ENCODE data around the gene NPPB.

The NPPB gene

GRCh38 chr1:11825131-11825530 is 33.6 kb downstream of the NPPB start:
- CTCF ChIA-PET, result no interaction called here
- no peak for DNase-seq (ENCODE audit: extremely low spot score)

GRCh38 chr1:11823366-11824137 is 35.2 kb downstream of the NPPB start:
- TF ChIP-seq ARNT (IDR thresholded peaks at IDR 0.05) (no peak), ELF4 (IDR thresholded peaks at IDR 0.05) (no peak), FOXK2 (IDR thresholded peaks at IDR 0.05) (no peak), TARDBP (IDR thresholded peaks at IDR 0.05) (no peak), PKNOX1 (IDR thresholded peaks at IDR 0.05) (no peak), SUZ12 (IDR thresholded peaks at IDR 0.05) (no peak), ZNF384 (IDR thresholded peaks at IDR 0.05) (no peak), HDGF (IDR thresholded peaks at IDR 0.05; ENCODE audit: borderline replicate concordance) (no peak), NFRKB (IDR thresholded peaks at IDR 0.05) (no peak), FOXA1 (IDR thresholded peaks at IDR 0.05) (no peak), L3MBTL2 (conservative IDR thresholded peaks at IDR 0.05) (no peak), BHLHE40 (IDR thresholded peaks at IDR 0.05; ENCODE audit: borderline replicate concordance) (no peak), CTBP1 (IDR thresholded peaks at IDR 0.05; ENCODE audit: borderline replicate concordance) (no peak), LEF1 (IDR thresholded peaks at IDR 0.05; ENCODE audit: borderline replicate concordance) (no peak)
- ChIA-PET CTCF (no interaction called here), POLR2A (interaction anchor here (0.6 kb wide), 1 partner anchor 103 kb away, joined by 3 read pairs; the partner anchor contains the start of gene KIAA2013)
- no peak for DNase-seq (ENCODE audit: extremely low spot score)

More at GRCh38 chr1:11825131-11825530, 33.6 kb downstream of the NPPB start:
- no peak for TF ChIP-seq BHLHE40 (IDR thresholded peaks at IDR 0.05; ENCODE audit: borderline replicate concordance)
- TF ChIP-seq NFRKB (IDR thresholded peaks at IDR 0.05), result no peak
- no peak for TF ChIP-seq PKNOX1 (IDR thresholded peaks at IDR 0.05)
- TF ChIP-seq LEF1 (IDR thresholded peaks at IDR 0.05; ENCODE audit: borderline replicate concordance), result no peak
- TF ChIP-seq HDGF (IDR thresholded peaks at IDR 0.05; ENCODE audit: borderline replicate concordance), result no peak
- no peak for TF ChIP-seq TARDBP (IDR thresholded peaks at IDR 0.05)
- TF ChIP-seq ARNT (IDR thresholded peaks at IDR 0.05), result no peak
- no peak for TF ChIP-seq FOXK2 (IDR thresholded peaks at IDR 0.05)
- no peak for TF ChIP-seq SUZ12 (IDR thresholded peaks at IDR 0.05)
- no peak for TF ChIP-seq L3MBTL2 (conservative IDR thresholded peaks at IDR 0.05)
- TF ChIP-seq FOXM1 (IDR thresholded peaks at IDR 0.05; ENCODE audit: borderline replicate concordance), result no peak
- TF ChIP-seq FOXA1 (IDR thresholded peaks at IDR 0.05), result no peak
- no peak for TF ChIP-seq ZNF384 (IDR thresholded peaks at IDR 0.05)
- no peak for TF ChIP-seq SP1 (IDR thresholded peaks at IDR 0.05)
- no peak for TF ChIP-seq ELF4 (IDR thresholded peaks at IDR 0.05)
- TF ChIP-seq CTBP1 (IDR thresholded peaks at IDR 0.05; ENCODE audit: borderline replicate concordance), result no peak
- POLR2A ChIA-PET, result no interaction called here

GRCh38 chr1:11822091-11822490 is 36.7 kb downstream of the NPPB start:
- TF ChIP-seq PKNOX1 (IDR thresholded peaks at IDR 0.05) (no peak), FOXM1 (IDR thresholded peaks at IDR 0.05; ENCODE audit: borderline replicate concordance) (no peak), CTBP1 (IDR thresholded peaks at IDR 0.05; ENCODE audit: borderline replicate concordance) (no peak), FOXK2 (IDR thresholded peaks at IDR 0.05) (no peak), NFRKB (IDR thresholded peaks at IDR 0.05) (no peak)
- ChIA-PET CTCF (no interaction called here), POLR2A (no interaction called here)
- no peak for DNase-seq (ENCODE audit: extremely low spot score)

- CTCF ChIA-PET, result no interaction called here
- DNase-seq (ENCODE audit: extremely low spot score), result no peak
- POLR2A ChIA-PET, result no interaction called here
- no peak for TF ChIP-seq PKNOX1 (IDR thresholded peaks at IDR 0.05)
Measured at GRCh38 chr1:11817192-11817591, 41.6 kb downstream of the NPPB start.

- ChIA-PET POLR2A (no interaction called here), CTCF (no interaction called here)
- TF ChIP-seq TARDBP (IDR thresholded peaks at IDR 0.05) (no peak), L3MBTL2 (conservative IDR thresholded peaks at IDR 0.05) (no peak), ELF4 (IDR thresholded peaks at IDR 0.05) (no peak), SP1 (IDR thresholded peaks at IDR 0.05) (no peak), FOXM1 (IDR thresholded peaks at IDR 0.05; ENCODE audit: borderline replicate concordance) (no peak), HDGF (IDR thresholded peaks at IDR 0.05; ENCODE audit: borderline replicate concordance) (no peak), NFRKB (IDR thresholded peaks at IDR 0.05) (no peak), SUZ12 (IDR thresholded peaks at IDR 0.05) (no peak), FOXK2 (IDR thresholded peaks at IDR 0.05) (no peak), ARNT (IDR thresholded peaks at IDR 0.05) (no peak), ZNF384 (IDR thresholded peaks at IDR 0.05) (no peak), CTBP1 (IDR thresholded peaks at IDR 0.05; ENCODE audit: borderline replicate concordance) (no peak), PKNOX1 (IDR thresholded peaks at IDR 0.05) (no peak)
- DNase-seq (ENCODE audit: extremely low spot score), result no peak
Measured at GRCh38 chr1:11813021-11813420, 45.7 kb downstream of the NPPB start.

All from HEK293T (cell line).